HG02678 (cell line): ENCODE results near the gene TRAPPC4.
"Not testable (repeated sequence)": the region's sequence is repeated elsewhere in the genome, so short reads cannot be mapped to it uniquely, and the experiment has no call there.

Source experiments
- ATAC-seq: cut with Tn5 transposase; IDR thresholded peaks from one replicate; pipeline ENCODE4 v1.9.1; 2021; ENCODE audit warnings: mild to moderate bottlenecking, moderate library complexity; ENCODE audit not compliant: unreplicated experiment

Gene TRAPPC4

GRCh38 chr11:119030329-119031047, 11.9 kb downstream of the TRAPPC4 start, which contains the start of gene SLC37A4:
Gene SLC37A4, minus strand, starts transcription at chr11:119030877.
- peak; percentile 79 for ATAC-seq

GRCh38 chr11:119031912-119032280, 13.3 kb downstream of the TRAPPC4 start:
- ATAC-seq = no peak

DNA sequence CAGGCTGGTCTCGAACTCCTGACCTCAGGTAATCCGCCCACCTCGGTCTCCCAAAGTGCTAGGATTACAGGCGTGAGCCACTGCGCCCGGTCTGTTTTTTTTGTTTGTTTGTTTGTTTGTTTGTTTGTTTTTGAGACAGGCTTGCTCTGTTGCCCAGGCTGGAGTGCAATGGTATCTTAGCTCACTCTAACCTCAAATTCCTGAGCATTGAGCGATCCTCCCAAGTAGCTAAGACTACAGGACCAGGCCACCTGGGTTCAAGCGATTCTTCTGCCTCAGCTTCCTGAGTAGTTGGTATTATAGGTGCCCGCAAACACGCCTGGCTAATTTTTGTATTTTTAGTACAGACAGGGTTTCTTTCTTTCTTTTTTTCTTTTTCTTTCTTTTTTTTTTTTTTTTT, 14.9 kb downstream of the TRAPPC4 start:
- ATAC-seq = not testable (repeated sequence)

GRCh38 chr11:119034813-119035212, 16.2 kb downstream of the TRAPPC4 start:
- no peak for ATAC-seq

DNA sequence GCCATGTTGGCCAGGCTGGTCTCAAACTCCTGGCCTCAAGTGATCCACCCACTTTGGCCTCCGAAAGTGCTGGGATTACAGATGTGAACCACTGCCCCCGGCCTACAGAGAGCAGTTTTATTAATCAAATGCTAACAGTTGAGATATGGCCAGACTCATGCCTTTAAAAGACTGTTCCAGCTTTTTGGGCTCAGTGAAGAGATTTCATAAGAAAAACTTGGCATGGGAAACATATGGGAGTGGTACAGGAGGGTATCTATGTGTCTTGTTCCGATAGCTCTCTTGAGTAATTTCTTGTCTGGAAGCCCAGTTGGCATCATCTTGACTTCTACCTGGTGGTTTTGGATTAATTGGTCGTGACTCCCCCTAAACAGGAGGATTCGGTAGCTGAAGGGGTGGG, 20.3 kb downstream of the TRAPPC4 start:
- ATAC-seq = no peak

DNA sequence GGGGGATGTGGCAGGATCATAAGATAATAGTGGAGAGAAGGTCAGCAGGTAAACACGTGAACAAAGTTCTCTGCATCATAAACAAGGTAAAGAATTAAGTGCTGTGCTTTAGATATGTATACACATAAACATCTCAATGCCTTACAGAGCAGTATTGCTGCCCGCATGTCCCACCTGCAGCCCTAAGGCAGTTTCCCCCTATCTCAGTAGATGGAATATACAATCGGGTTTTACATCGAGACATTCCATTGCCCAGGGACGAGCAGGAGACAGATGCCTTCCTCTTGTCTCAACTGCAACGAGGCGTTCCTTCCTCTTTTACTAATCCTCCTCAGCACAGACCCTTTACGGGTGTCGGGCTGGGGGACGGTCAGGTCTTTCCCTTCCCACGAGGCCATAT, 20.9 kb downstream of the TRAPPC4 start:
- ATAC-seq = not testable (repeated sequence)

- no peak for ATAC-seq
Observed at GRCh38 chr11:119041821-119042514, 23.4 kb downstream of the TRAPPC4 start.

GRCh38 chr11:119042927-119043326, 24.4 kb downstream of the TRAPPC4 start:
- no peak for ATAC-seq

GRCh38 chr11:119044708-119045107, 26.1 kb downstream of the TRAPPC4 start:
- ATAC-seq = no peak

- no peak for ATAC-seq
Observed at GRCh38 chr11:119046489-119046888, 27.9 kb downstream of the TRAPPC4 start.

GRCh38 chr11:119047205-119047604, 28.6 kb downstream of the TRAPPC4 start:
- ATAC-seq = no peak

- no peak for ATAC-seq
Observed at GRCh38 chr11:119048644-119049043, 30.1 kb downstream of the TRAPPC4 start.

DNA sequence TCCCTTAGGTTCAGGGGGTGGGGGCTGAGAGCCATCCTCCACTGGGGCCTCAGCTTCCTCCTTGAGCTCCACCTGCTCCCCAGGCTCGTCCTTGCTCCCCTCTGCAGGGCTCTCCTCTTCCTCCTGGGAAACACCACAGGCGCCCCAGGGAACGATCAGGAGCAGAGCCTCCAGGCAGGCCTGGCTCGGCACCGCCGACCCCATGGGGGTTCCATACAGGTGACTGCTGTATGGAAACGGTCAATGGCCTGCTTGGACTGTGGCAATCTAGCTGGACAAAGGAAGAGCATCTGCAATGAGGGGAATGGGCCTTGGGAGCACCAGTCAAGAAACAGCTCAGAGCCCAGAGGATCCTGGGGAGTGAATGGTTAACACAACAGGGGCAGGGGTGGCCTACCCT, 30.5 kb downstream of the TRAPPC4 start:
- no peak for ATAC-seq

DNA sequence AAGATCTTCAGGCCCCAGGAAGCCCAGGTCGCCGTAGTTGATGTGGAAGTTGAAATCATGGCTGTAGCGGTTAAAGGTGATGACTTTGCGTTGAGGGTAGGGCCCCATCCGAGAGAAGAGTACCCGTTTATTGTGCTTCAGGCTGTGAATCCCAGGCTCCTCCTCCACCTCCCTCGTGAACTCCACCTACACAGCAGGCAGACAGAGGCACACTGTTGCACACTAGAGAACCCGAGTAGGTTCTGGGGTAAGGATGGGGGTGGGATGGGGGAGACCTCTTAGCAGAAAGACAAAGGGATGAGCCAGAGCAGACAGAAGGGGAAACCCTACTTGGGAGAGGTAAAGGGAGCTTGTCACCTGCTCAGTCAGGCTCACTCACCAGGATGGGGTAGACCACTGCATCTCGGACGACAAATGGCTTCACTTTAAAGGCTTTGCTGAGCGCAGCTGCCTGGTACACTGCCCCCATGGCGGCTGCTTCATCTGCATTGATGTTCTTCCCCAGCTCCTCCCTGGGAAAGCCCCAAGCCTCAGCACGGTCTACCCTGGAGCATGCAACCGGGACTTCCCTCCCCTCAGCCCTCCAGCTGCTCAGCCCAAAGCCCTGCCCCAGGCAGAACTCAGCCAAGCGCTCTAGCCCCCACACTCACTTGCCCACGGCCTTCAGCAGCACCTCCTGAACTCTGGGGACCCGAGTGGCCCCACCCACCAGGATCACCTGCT, 33.0 kb downstream of the TRAPPC4 start:
- ATAC-seq = peak; percentile 65

DNA sequence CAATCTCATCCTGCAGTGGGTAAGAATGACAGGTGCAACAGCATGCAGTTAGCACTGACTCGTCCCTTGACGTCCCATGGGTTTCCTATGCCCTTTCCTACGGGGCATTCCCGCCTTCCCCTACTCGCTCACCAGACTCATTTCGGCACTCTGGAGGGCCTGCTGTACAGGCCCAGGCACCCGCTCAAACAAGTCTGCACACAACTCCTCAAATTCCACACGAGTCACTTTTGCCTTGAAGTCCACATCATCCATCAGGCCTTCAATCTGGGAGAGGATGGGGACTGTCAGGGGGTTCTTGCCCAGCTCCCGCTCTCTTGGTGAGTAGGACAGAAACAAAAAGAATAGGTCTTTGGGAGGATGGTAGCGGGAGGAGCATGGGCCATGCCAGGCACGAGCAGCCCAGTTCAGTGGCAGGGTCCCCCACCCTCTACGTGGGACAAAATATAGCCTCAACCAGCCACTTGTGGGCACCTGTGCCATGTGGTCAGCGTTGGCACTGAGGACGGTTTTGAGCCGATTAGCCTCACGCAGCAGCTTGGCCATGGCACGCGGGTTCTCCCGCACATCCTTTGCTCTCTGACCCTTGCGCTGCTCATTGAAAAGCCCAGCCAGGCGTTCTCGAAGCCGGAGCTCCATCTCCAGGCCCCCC, 33.7 kb downstream of the TRAPPC4 start:
- ATAC-seq = no peak

DNA sequence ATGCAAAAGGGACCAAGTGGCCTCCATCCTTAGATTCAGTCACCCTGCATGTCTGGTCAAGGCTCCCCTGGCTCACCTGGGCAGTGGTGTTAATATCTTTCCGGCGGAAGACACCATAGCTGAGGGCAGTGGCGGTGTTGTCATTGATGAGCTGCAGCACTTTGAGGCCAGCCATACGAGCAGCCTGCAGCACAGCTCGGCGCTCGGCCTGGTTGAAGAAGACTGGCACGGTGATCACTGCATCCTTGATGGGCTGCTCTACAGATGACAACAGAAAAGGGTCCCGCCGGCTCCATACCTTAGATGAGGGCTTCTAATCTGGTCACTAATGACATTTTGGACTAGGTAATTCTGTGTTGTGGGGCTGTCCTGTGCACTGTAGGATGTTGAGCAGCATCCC, 35.9 kb downstream of the TRAPPC4 start:
- no peak for ATAC-seq

DNA sequence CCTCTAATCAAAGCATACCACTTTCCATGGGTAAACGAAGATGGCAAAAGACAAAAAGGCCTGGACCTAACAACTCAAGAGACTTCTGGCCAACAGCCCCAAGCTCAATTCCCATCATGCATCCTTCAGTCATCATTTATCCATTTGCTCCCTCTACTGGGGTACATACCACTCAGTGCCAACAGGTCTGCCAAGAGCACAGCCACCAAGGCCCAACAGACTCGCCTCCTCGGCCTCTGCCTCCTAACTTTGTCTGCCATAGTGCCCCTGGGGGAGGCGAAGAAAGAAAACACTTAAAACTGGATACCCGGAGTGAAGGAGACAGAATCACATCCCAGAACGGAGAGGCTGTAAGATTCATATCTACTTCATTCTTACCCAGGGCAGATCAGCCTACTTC, 37.3 kb downstream of the TRAPPC4 start:
- ATAC-seq = no peak

- ATAC-seq = peak; percentile 5
Observed at GRCh38 chr11:119056421-119056999, 37.9 kb downstream of the TRAPPC4 start.

DNA sequence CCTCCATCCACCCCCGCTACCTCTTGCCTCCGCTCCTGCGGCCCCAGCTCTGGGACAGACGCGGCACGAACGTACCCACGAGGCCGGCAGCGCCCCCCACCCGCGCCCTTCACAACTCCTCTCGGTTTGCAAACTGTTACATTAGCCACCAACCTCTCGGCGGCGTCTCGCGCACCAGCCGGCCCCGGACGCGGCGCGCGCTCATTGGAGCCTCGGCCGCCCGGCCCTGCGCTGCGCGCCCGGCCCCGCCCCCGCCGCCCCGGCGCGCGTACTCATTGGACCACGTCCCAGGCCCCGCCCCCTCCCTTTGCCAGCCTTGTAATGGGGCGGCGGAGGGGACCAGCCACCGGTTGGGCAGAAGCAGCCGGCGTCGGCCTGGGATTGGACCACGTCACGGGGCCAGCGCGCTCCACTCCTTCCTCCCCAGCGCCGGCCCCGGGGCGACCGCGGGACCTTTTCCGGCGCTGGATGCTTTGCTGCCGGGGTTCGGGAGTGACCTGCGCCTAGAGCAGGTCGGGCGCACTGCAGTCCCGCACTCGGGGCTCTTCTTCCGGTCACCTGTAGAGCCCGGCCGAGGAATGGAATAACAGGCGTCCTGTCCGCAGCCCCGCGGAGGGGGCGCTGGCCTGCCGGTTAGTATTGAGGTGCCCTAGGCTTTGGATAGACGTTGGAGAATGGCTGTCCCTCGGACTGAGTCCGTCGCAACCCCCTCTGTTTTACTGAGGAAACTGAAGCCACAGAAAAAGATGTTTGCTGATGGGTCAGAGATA, 38.6 kb downstream of the TRAPPC4 start, which contains the start of gene HYOU1:
Gene HYOU1, minus strand, starts transcription at position 206 of the 770 bp plus-strand sequence. CDS start 1,045 bp downstream, outside the sequence.
- peak; percentile 94 for ATAC-seq

GRCh38 chr11:119059128-119059527, 40.6 kb downstream of the TRAPPC4 start:
- not testable (repeated sequence) for ATAC-seq
